Astrocyte of the spinal cord (primary cell): ENCODE measurements around the gene MPZ.

Experiments used
- DNase-seq: peaks from one replicate; pipeline ENCODE4 v3.0.0; 2011; ENCODE audit warnings: low read depth, low spot score
- H3K4me3 ChIP-seq: 2 replicates; pipeline ENCODE4 v1.5.1; 2011; ENCODE audit warnings: low read depth, mild to moderate bottlenecking, low read length, moderate library complexity
- CTCF ChIP-seq: IDR thresholded peaks from 2 replicates; pipeline ENCODE4 v1.5.1; 2012; ENCODE audit warnings: low read depth, mild to moderate bottlenecking, low read length, inconsistent platforms
- in situ Hi-C: cut with HindIII; loops from 2 replicates; pipeline ENCODE4 v1.10.0; 2017; ENCODE audit warnings: low sequenced_read_pairs

Gene MPZ

GRCh38 chr1:161287482-161288054 is 22.2 kb downstream of the MPZ start:
- no peak overlapping the region for H3K4me3 ChIP-seq
- in situ Hi-C loops: no loop called here

GRCh38 chr1:161285521-161285920 is 24.2 kb downstream of the MPZ start:
- in situ Hi-C loops: no loop called here
- no peak for DNase-seq
- no peak for TF ChIP-seq CTCF
- no peak overlapping the region for H3K4me3 ChIP-seq

More at GRCh38 chr1:161287482-161288054, 22.2 kb downstream of the MPZ start:
- no peak for TF ChIP-seq CTCF
- DNase-seq: no peak

- no peak for DNase-seq
- TF ChIP-seq CTCF: no peak
- in situ Hi-C loops: no loop called here
- H3K4me3 ChIP-seq: no peak overlapping the region
Observed at GRCh38 chr1:161285113-161285512, 24.7 kb downstream of the MPZ start.

GRCh38 chr1:161282991-161283390 is 26.8 kb downstream of the MPZ start:
- no peak for DNase-seq
- no peak overlapping the region for H3K4me3 ChIP-seq
- in situ Hi-C loops: no loop called here
- no peak for TF ChIP-seq CTCF

GRCh38 chr1:161274874-161275273 is 34.9 kb downstream of the MPZ start:
- in situ Hi-C loops: no loop called here
- DNase-seq: no peak
- no peak for TF ChIP-seq CTCF
- H3K4me3 ChIP-seq: no peak overlapping the region

- DNase-seq: no peak
- in situ Hi-C loops: no loop called here
- no peak overlapping the region for H3K4me3 ChIP-seq
- no peak for TF ChIP-seq CTCF
Observed at GRCh38 chr1:161273402-161273801, 36.4 kb downstream of the MPZ start.

GRCh38 chr1:161267321-161267720 is 42.4 kb downstream of the MPZ start:
- in situ Hi-C loops: no loop called here
- DNase-seq: no peak
- TF ChIP-seq CTCF: no peak
- H3K4me3 ChIP-seq: no peak overlapping the region
